Chondrocyte (in vitro differentiated cells): ENCODE measurements around the gene C1QTNF1. TPM values are rescaled to one million over a fixed set of nuclear protein-coding genes. Genes with fewer than 3 reads are reported as not detected.
A peak's percentile ranks its signal among the peaks of the same experiment; 100 is the strongest.

Experiments used
- DNase-seq: peaks from one replicate; pipeline ENCODE4 v3.0.0; 2021; ENCODE audit warnings: mixed read lengths, low spot score
- H3K27ac Mint-ChIP-seq: one replicate; pipeline ENCODE4 v1.8.0; 2021; ENCODE audit warnings: mild to moderate bottlenecking, moderate library complexity, mixed read lengths; ENCODE audit not compliant: unreplicated experiment
- H3K27me3 Mint-ChIP-seq: 2 replicates; pipeline ENCODE4 v1.8.0; 2021; ENCODE audit warnings: low read depth, mixed read lengths
- H3K36me3 Mint-ChIP-seq: 2 replicates; pipeline ENCODE4 v1.8.0; 2021; ENCODE audit warnings: low read depth, mixed read lengths
- H3K4me1 Mint-ChIP-seq: 2 replicates; pipeline ENCODE4 v1.8.0; 2021; ENCODE audit warnings: low read depth, mild to moderate bottlenecking, mixed read lengths
- H3K4me3 Mint-ChIP-seq: one replicate; pipeline ENCODE4 v1.8.0; 2021; ENCODE audit warnings: mild to moderate bottlenecking, moderate library complexity, mixed read lengths; ENCODE audit not compliant: unreplicated experiment
- H3K9me3 Mint-ChIP-seq: 2 replicates; pipeline ENCODE4 v1.8.0; 2021; ENCODE audit warnings: low read depth, mixed read lengths
- CTCF ChIP-seq: fragments of 200-600 bp; sonication (generic); IDR thresholded peaks from 2 replicates; pipeline ENCODE4 v1.5.0; 2021; ENCODE audit warnings: antibody characterized with exemption, mild to moderate bottlenecking, moderate library complexity
- total RNA-seq: library from RNA; stranded (reverse); gene quantifications from 3 replicates; pipeline ENCODE4 v1.2.1, GENCODE V29; 2021

C1QTNF1 gene
- total RNA-seq, 1 donor from 2014 or later, result 74.7 TPM

- Mint-ChIP-seq H3K27me3 (no peaks in the 10 kb centered on the region), H3K4me3 (no peak overlapping the region), H3K9me3 (no peaks in the 10 kb centered on the region), H3K27ac (no peak overlapping the region), H3K4me1 (no peaks in the 10 kb centered on the region), H3K36me3 (peaks cover 15% of the 10 kb centered on the region)
- peak; percentile 76 for DNase-seq
- no peak for TF ChIP-seq CTCF
These were observed 60.6 kb downstream of the C1QTNF1 start for GRCh38 chr17:79084291-79085153.

GRCh38 chr17:79085154-79085920 is 61.4 kb downstream of the C1QTNF1 start:
- TF ChIP-seq CTCF, result no peak
- no peaks in the 10 kb centered on the region for H3K9me3 Mint-ChIP-seq

GRCh38 chr17:79085921-79086551 is 62.1 kb downstream of the C1QTNF1 start:
- Mint-ChIP-seq H3K4me1 (no peaks in the 10 kb centered on the region), H3K9me3 (no peaks in the 10 kb centered on the region), H3K36me3 (peaks cover 4% of the 10 kb centered on the region), H3K27ac (no peak overlapping the region), H3K27me3 (no peaks in the 10 kb centered on the region), H3K4me3 (no peak overlapping the region)
- DNase-seq, result no peak
- TF ChIP-seq CTCF, result no peak

More at GRCh38 chr17:79085154-79085920, 61.4 kb downstream of the C1QTNF1 start:
- Mint-ChIP-seq H3K36me3 (peaks cover 10% of the 10 kb centered on the region), H3K4me3 (no peak overlapping the region), H3K27ac (no peak overlapping the region), H3K27me3 (no peaks in the 10 kb centered on the region), H3K4me1 (no peaks in the 10 kb centered on the region)
- DNase-seq, result no peak

- DNase-seq, result no peak
- peaks cover 2% of the 10 kb centered on the region for H3K36me3 Mint-ChIP-seq
- H3K27me3 Mint-ChIP-seq, result no peaks in the 10 kb centered on the region
- H3K4me1 Mint-ChIP-seq, result no peaks in the 10 kb centered on the region
- TF ChIP-seq CTCF, result no peak
- no peak overlapping the region for H3K4me3 Mint-ChIP-seq
- H3K27ac Mint-ChIP-seq, result no peak overlapping the region
- no peaks in the 10 kb centered on the region for H3K9me3 Mint-ChIP-seq
These were observed 62.8 kb downstream of the C1QTNF1 start for GRCh38 chr17:79086609-79087427.
